DMS53 treated with DMSO at 0.1 percent for 48 hours (cell line): Measurements from ENCODE around the gene SCGB1C2.
"Not testable (repeated sequence)": the region's sequence is repeated elsewhere in the genome, so short reads cannot be mapped to it uniquely, and the experiment has no call there.

ENCODE experiments used
- DNase-seq: peaks from one replicate; lab custom pipeline; 2025; ENCODE audit not compliant: unreplicated experiment; lab: John Stamatoyannopoulos, UW

The SCGB1C2 gene

DNA sequence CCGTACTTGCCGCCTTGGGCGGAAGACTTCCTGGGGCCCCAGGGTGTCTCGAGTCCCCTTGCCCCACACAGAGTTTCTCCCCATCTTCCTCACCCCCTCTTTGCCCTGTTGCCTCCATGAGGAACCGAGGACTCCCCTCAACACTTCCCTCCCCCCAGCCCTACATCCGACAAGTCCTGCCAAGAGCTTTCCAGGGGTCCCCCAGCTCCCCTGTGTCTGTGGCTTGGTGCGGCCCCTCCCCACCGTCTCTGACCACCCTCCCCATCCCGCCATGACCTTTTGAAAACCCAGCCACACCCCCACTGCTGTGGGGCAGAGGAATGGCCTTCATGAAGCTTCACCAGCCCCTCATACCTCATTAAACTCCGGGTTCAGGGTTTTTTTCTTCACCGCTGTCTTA lies 11.4 kb downstream of the SCGB1C2 start:
- no peak for DNase-seq

DNA sequence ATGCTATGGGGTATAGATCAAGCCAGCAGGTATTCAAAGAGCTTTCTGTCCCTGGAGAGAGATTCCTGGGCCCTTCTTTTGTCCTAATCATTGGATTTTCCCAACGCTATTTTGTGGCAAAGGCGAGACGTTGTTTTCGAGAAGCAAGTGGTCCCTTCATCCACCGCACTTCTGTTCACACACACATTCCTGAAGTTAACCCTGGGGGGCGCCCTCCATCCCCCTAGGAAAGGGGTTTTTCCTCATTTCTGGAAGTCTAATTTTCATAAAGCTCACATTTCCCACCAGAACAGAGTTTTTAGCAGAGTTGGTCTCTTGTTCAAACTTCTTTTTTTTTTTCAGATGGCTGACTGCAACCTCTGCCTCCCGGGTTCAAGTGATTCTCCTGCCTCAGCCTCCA lies 11.9 kb downstream of the SCGB1C2 start:
- DNase-seq, result no peak

- no peak for DNase-seq
Measured at GRCh38 chr17:149897-150584, 12.7 kb downstream of the SCGB1C2 start.

GRCh38 chr17:151004-151403 lies 13.6 kb downstream of the SCGB1C2 start:
- no peak for DNase-seq

DNA sequence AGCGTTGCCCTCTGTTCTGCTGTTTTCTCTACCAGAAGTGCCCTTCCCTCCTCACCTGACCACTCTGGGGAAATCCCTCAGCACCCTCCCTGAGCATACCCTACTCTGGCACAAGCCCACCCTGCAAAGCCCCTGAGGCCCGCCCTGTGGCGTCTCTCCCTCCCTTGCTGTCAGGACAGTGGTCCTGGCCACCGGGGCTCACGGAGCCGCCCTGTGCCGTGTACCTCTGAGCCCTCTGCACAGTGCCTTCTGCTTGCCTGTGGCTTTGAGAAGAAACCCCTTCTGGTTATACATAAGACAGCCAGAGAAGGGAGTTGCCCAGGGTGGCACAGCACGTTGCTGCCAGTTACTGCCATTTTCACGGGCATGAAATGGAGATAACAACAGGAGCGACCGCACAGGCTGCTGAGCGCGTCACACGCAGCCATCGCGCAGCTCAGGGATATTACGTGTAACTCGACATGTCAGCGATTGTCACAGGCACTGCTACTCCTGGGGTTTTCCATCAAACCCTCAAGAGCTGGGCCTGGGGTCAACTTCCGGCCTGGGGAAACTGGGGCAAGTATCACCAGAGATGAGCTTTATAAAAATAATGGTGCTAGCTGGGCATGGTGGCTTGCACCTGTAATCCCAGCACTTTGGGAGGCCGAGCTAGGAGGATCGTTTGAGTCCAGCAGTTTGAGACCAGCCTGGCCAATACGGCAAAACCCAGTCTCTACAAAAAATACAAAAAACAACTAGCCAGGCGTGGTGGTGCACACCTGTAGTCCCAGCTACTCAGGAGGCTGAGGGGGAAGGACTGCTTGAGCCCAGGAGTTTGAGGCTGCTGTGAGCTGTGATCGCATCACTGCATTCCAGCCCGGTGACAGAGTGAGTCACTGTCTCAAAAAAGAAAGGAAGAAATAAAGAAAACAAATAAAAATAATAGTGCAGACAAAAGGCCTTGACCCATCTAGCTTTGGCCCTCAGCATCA lies 14.8 kb downstream of the SCGB1C2 start:
- DNase-seq, result no peak

GRCh38 chr17:152860-153420 lies 15.6 kb downstream of the SCGB1C2 start:
- DNase-seq, result no peak

GRCh38 chr17:153851-154250 lies 16.5 kb downstream of the SCGB1C2 start:
- DNase-seq, result no peak

GRCh38 chr17:155576-155975 lies 18.2 kb downstream of the SCGB1C2 start:
- DNase-seq, result no peak

DNA sequence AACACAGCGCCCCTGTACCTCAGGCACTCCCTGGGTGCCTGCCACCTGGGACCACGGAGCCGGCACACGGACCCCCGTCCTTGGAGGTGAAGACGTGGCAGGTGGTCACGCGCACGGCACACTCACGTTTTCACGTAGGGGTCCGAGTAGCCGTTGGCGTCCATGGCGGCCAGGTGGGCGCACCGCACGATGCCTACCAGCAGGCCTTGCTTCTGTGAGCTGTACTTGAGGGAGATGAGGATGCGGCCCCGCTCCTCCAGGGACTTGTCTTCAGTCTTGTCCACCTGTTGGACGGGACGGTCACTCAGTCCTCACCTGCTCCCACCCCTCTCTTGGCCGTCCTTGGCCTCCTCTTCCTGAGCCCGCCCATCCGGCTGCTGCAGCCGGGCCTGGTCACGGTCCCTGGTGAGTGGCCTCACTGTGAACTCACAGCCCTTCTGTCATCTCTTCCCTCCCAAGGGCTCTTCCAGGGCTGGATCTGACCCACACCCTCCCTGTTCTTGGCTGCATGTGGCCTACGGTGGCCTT lies 18.8 kb downstream of the SCGB1C2 start:
- no peak for DNase-seq

DNA sequence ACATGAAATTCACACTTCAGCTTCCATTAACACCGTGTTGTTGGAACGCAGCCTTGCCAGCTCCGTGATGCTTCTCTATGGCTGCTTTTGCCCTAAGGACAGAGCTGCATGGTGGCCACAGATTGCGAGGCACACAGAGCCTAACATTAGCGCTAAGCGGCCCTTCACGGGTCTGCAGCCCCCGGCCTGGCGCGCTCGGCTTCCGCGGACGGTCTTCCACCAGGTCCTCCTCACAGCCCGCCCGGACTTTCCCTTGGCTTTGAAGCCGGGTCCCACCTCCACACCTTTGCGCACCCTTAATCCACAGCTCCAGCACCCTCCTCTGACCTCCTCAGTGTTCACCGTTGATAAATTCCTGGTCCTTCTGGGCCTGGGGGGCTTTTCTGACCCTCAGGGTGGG lies 19.6 kb downstream of the SCGB1C2 start:
- no peak for DNase-seq

GRCh38 chr17:157901-158300 lies 20.5 kb downstream of the SCGB1C2 start:
- DNase-seq, result no peak

DNA sequence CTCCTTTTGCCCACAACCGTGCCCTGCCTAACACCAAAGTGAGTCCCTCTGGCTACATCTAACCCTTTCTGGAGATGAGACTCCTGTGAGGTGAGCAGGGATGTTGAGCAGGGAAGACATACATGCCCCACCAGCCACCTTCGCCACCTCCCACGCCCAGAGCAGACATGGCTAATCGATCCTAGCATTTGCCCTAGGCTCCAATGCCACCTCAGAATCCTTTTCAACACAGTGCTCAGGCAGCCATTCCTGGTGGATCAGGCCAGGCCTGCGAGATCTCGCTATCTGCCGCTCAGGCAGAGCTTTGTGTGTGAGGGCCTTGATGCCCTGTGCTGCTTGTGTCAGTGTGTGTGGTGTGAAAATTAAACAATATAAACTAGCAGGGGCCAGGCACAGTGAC lies 21.0 kb downstream of the SCGB1C2 start:
- DNase-seq, result no peak

- no peak for DNase-seq
Measured at GRCh38 chr17:159609-160008, 22.2 kb downstream of the SCGB1C2 start.

GRCh38 chr17:160336-160735 lies 23.0 kb downstream of the SCGB1C2 start:
- DNase-seq, result no peak

- no peak for DNase-seq
Measured at GRCh38 chr17:161481-161880, 24.1 kb downstream of the SCGB1C2 start.

- DNase-seq, result no peak
Measured at GRCh38 chr17:162689-163088, 25.3 kb downstream of the SCGB1C2 start.

- no peak for DNase-seq
Measured at GRCh38 chr17:163514-164098, 26.2 kb downstream of the SCGB1C2 start.

- DNase-seq, result no peak
Measured at GRCh38 chr17:164303-165235, 27.2 kb downstream of the SCGB1C2 start.

DNA sequence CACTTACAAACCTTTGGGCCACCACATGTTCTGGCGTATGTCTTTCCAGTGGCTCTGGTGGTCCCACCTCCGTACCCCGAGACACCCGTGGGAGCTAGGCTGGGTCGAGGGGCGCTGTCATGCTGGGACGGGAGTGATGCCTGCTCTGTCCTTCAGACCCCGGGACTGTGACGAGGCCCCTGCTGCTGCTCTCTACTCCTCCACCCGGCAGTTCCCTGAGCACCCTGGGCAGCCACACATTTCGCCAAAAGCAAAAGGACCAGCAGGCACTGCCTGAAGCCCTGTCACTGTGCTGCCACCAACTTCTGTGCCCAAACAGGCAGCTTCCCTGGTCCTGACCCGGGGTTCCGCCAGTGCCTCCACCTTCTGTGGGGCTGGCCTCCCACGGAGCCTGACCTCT lies 28.6 kb downstream of the SCGB1C2 start:
- DNase-seq, result no peak

DNA sequence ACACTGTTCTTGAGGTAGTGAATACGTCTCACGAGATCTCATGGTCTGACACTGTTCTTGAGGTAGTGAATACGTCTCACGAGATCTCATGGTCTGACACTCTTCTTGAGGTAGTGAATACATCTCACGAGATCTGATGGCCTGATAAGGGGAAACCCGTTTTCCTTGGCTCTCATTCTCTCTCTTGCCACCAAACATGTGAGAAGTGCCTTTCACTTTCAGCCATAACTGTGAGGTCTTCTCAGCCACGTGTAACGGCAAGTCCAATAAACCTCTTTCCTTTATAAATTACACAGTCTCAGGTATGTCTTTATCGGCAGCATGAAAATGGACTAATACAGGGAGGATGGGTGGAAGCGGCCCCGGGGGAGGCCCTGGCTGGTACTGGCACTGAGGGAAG lies 31.2 kb downstream of the SCGB1C2 start:
- not testable (repeated sequence) for DNase-seq
